Immature natural killer cell (primary cell): ENCODE data around the gene ABCC1. TPM values are rescaled to one million over a fixed set of nuclear protein-coding genes. Genes with fewer than 3 reads are reported as not detected.
"Not testable (repeated sequence)": the region's sequence is repeated elsewhere in the genome, so short reads cannot be mapped to it uniquely, and the experiment has no call there.

Experiments used
- DNase-seq, 3 donors: peaks; one replicate each; pipeline ENCODE4 v3.0.0; 2022; ENCODE audit warnings: mixed read lengths in 1 of 3
- H3K27ac Mint-ChIP-seq, 6 donors: one replicate each; pipeline ENCODE4 v1.8.0; 2020; ENCODE audit warnings: mixed read lengths in 6 of 6, mild to moderate bottlenecking in 5 of 6, inconsistent platforms in 4 of 6, moderate library complexity in 3 of 6
- H3K27me3 Mint-ChIP-seq, 3 donors: one replicate each; pipeline ENCODE4 v1.8.0; 2020 to 2021; ENCODE audit warnings: low read depth in 3 of 3, mild to moderate bottlenecking in 3 of 3, mixed read lengths in 3 of 3, moderate library complexity in 3 of 3, inconsistent platforms in 1 of 3
- H3K36me3 Mint-ChIP-seq, 3 donors: one replicate each; pipeline ENCODE4 v1.8.0; 2020; ENCODE audit warnings: mixed read lengths in 3 of 3, inconsistent platforms in 2 of 3, mild to moderate bottlenecking in 2 of 3
- H3K4me1 Mint-ChIP-seq, 2 donors: one replicate each; pipeline ENCODE4 v1.8.0; 2020; ENCODE audit warnings: inconsistent platforms in 2 of 2, mild to moderate bottlenecking in 2 of 2, mixed read lengths in 2 of 2, moderate library complexity in 1 of 2
- H3K4me3 Mint-ChIP-seq, 5 donors: one replicate each; pipeline ENCODE4 v1.8.0; 2020; ENCODE audit warnings: mild to moderate bottlenecking in 5 of 5, mixed read lengths in 5 of 5, inconsistent platforms in 3 of 5, moderate library complexity in 3 of 5
- H3K9me3 Mint-ChIP-seq, 6 donors: one replicate each; pipeline ENCODE4 v1.8.0; 2020; ENCODE audit warnings: mild to moderate bottlenecking in 6 of 6, mixed read lengths in 6 of 6, inconsistent platforms in 4 of 6, moderate library complexity in 3 of 6
- polyA plus RNA-seq, 3 donors: library from polyadenylated mRNA; unstranded; fragments of 300-500 nt; fragmentation: Illumina TruSeq; gene quantifications; one replicate each; pipeline ENCODE4 v1.2.3, GENCODE V29; 2021

The ABCC1 gene
- polyA plus RNA-seq, 3 donors from 2014 or later, result 2.3 to 3.6 (median 2.3) TPM

DNA sequence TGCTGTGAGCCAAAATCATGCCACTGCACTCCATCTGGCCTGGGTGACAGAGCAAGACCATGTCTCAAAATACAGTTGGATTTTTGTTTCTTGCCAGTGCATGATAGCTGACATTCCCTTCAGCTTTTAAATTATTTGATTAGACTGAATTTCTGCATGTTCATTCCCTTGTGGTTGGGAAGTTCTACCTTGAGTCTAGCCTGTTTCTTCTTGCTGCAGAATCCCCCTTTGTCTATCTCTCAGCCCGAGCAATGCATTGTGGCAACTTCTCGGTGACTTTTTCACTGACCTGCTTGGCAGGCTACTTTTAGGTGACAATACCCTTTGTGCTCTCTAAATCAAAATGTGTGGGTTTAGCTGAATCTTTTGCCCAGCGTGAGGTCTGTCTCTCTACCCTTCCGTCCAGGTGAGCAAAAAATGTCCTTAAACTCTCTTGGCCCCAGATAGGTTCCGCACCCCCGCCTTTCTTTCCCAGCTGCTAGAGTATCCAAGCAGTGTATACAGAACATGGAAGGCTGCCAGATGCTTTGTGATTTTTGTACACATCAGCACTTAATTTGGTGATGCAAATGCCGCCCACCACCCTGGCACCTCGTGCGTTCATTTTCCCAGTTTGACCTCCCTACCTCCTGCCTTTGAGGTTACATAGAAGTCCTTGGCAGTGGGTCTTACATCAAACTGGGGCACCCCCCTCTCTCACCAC is 143.7 kb downstream of the ABCC1 start:
- Mint-ChIP-seq H3K27ac (no peak overlapping the region), H3K4me3 (no peak overlapping the region), H3K27me3 (peaks cover 0 to 5% (median 3%) of the 10 kb centered on the region in 3 donors), H3K36me3 (peaks cover 18 to 34% (median 27%) of the 10 kb centered on the region in 3 donors), H3K4me1 (no peaks in the 10 kb centered on the region), H3K9me3 (no peaks in the 10 kb centered on the region)
- no peak for DNase-seq

- Mint-ChIP-seq H3K27me3 (peaks cover 0 to 5% (median 3%) of the 10 kb centered on the region in 3 donors), H3K4me1 (no peaks in the 10 kb centered on the region), H3K36me3 (peaks cover 20 to 36% (median 27%) of the 10 kb centered on the region in 3 donors), H3K4me3 (no peak overlapping the region), H3K9me3 (no peaks in the 10 kb centered on the region), H3K27ac (no peak overlapping the region)
- no peak for DNase-seq
Measured at GRCh38 chr16:16093628-16094332, 144.4 kb downstream of the ABCC1 start.

GRCh38 chr16:16095646-16096045 is 146.2 kb downstream of the ABCC1 start:
- H3K9me3 Mint-ChIP-seq, result no peaks in the 10 kb centered on the region
- peaks cover 0 to 5% (median 0%) of the 10 kb centered on the region in 3 donors for H3K27me3 Mint-ChIP-seq
- peaks cover 21 to 34% (median 26%) of the 10 kb centered on the region in 3 donors for H3K36me3 Mint-ChIP-seq
- H3K4me1 Mint-ChIP-seq, result no peaks in the 10 kb centered on the region
- no peak for DNase-seq
- H3K27ac Mint-ChIP-seq, result no peak overlapping the region
- no peak overlapping the region for H3K4me3 Mint-ChIP-seq

DNA sequence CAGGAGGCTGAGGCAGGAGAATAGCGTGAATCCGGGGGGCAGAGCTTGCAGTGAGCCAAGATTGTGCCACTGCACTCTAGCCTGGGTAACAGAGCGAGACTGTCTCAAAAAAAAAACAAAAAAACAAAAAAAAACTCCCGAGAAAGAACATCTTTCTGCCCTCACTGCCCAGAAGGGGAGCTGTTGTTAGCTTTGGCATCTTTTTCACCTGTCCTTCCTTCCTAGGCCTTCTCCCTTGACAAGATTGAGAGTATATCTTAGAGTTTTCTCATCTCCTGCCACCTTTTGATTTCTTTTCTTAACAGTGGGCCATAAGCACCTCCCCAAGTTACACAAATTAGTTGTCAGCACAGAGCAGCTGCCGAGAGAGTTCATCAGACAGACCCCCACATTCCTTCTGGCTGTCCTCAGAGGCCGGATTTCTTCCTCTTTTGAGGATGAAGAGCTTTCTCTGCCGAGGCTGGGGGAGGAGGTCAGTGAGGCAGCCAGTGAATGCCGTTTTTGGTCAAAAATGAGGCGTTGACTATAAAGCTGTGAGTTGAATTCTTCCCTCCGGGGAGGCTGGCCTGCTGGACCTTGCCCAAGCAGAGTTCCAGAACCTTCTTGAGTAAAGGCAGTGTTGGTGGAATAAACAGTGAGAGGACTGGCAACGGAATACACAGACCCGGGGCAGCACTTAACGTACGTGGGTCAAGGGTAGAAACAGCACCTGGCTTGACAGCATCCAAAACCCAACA is 146.9 kb downstream of the ABCC1 start:
- H3K9me3 Mint-ChIP-seq, result no peaks in the 10 kb centered on the region
- H3K27ac Mint-ChIP-seq, result peak overlapping the region in 2 of 6 donors; percentile 8 to 40
- DNase-seq, result no peak
- H3K4me3 Mint-ChIP-seq, result no peak overlapping the region
- no peaks in the 10 kb centered on the region for H3K4me1 Mint-ChIP-seq
- H3K36me3 Mint-ChIP-seq, result peaks cover 14 to 29% (median 20%) of the 10 kb centered on the region in 3 donors
- H3K27me3 Mint-ChIP-seq, result peaks cover 0 to 1% (median 0%) of the 10 kb centered on the region in 3 donors

DNA sequence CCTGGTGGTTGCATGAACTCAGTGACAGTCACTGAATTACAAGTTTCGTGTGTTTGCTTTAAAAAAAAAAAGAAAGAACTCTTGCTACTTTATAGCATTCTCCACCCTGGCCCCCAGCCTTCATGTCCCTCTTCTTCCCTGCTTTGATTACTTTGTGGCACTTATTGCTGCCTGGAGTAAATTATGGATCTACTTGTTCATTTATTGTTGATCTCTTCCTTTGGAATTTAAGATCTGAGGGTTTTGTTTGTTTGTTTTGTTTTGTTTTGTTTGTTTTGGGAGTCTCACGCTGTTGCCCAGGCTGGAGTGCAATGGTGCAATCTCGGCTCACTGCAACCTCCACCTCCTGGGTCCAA is 147.4 kb downstream of the ABCC1 start:
- H3K27ac Mint-ChIP-seq, result no peak overlapping the region
- H3K4me1 Mint-ChIP-seq, result no peaks in the 10 kb centered on the region
- no peak overlapping the region for H3K4me3 Mint-ChIP-seq
- H3K9me3 Mint-ChIP-seq, result no peaks in the 10 kb centered on the region
- no peak for DNase-seq
- H3K27me3 Mint-ChIP-seq, result no peaks in the 10 kb centered on the region
- H3K36me3 Mint-ChIP-seq, result peaks cover 13 to 27% (median 20%) of the 10 kb centered on the region in 3 donors

GRCh38 chr16:16099320-16099719 is 149.9 kb downstream of the ABCC1 start:
- no peaks in the 10 kb centered on the region for H3K4me1 Mint-ChIP-seq
- DNase-seq, result no peak
- H3K27ac Mint-ChIP-seq, result no peak overlapping the region
- H3K27me3 Mint-ChIP-seq, result no peaks in the 10 kb centered on the region
- H3K4me3 Mint-ChIP-seq, result no peak overlapping the region
- no peaks in the 10 kb centered on the region for H3K9me3 Mint-ChIP-seq
- peaks cover 19 to 29% (median 20%) of the 10 kb centered on the region in 3 donors for H3K36me3 Mint-ChIP-seq

DNA sequence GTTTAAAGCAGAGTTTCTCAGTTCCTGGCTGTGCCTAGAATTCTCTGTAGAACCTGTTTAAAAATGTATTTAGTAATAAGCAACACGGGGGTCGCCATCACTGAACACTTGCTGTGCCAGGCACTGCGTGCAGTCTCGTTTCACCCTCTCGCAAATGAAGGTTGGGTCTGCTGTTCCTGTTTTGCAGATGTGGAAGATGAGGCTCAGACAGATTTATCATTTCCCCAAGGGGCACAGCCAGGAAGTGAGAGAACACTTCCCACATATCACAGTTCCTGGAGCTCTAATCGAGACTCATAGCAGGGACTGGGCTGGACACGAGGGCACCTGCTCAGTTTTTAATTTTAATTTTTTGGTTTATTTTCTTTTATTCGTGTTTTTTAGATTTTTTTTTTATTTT is 151.2 kb downstream of the ABCC1 start:
- Mint-ChIP-seq H3K9me3 (no peaks in the 10 kb centered on the region), H3K4me1 (no peaks in the 10 kb centered on the region), H3K36me3 (peaks cover 19 to 29% (median 25%) of the 10 kb centered on the region in 3 donors), H3K27me3 (no peaks in the 10 kb centered on the region), H3K4me3 (no peak overlapping the region), H3K27ac (peak overlapping the region in 1 of 6 donors; percentile 4)
- no peak for DNase-seq

DNA sequence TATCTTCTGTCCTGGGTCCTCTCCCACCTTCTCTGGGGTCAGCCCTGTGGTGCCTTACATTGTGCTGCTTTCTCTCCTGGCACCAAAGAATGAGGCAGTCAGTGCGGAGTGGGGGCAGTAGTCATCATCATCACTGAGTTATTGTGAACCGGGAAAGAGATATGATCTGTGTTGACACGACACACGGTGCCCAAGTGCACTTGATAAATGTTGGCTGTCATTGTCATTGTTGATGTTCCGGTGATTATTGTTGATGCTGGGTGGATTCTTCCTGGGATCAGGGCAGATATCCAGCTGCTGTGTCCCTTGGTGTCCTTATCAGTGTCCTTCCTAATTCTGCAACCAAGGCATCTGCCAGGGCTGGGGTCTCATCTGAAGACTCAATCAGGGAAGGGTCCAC is 152.2 kb downstream of the ABCC1 start:
- Mint-ChIP-seq H3K36me3 (peaks cover 19 to 27% (median 24%) of the 10 kb centered on the region in 3 donors), H3K4me3 (no peak overlapping the region), H3K27ac (no peak overlapping the region), H3K27me3 (no peaks in the 10 kb centered on the region), H3K4me1 (no peaks in the 10 kb centered on the region), H3K9me3 (no peaks in the 10 kb centered on the region)
- no peak for DNase-seq

- no peaks in the 10 kb centered on the region for H3K9me3 Mint-ChIP-seq
- no peaks in the 10 kb centered on the region for H3K27me3 Mint-ChIP-seq
- H3K27ac Mint-ChIP-seq, result peak overlapping the region in 1 of 6 donors; percentile 19
- peaks cover 19 to 31% (median 21%) of the 10 kb centered on the region in 3 donors for H3K36me3 Mint-ChIP-seq
- no peak overlapping the region for H3K4me3 Mint-ChIP-seq
- DNase-seq, result no peak
- H3K4me1 Mint-ChIP-seq, result no peaks in the 10 kb centered on the region
Measured at GRCh38 chr16:16102738-16103137, 153.3 kb downstream of the ABCC1 start.

DNA sequence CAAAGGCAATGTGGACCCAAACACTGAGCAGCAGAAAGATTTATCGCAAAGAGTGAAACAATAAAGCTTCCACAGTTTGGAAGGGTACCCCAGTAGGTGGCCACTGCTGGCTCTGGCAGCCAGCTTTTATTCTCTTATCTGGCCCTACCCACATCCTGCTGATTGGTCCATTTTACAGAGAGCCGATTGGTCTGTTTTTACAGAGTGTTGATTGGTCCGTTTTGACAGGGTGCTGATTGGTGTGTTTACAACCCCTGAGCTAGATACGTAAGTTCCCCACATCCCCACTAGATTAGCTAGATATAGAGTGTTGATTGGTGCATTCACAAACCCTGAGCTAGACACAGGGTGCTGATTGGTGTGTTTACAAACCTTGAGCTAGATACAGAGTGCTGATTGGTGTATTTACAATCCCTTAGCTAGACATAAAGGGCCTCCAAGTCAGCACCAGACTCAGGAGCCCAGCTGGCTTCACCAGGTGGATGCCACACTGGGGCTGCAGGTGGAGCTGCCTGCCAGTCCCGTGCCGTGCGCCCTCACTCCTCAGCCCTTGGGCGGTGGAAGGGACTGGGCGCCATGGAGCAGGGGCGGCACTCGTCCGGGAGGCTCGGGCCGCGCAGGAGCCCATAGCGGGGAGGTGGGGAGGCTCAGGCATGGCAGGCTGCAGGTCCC is 154.9 kb downstream of the ABCC1 start:
- Mint-ChIP-seq H3K27ac (peak overlapping the region in 1 of 6 donors; percentile 1), H3K36me3 (peaks cover 15 to 30% (median 18%) of the 10 kb centered on the region in 3 donors)
- not testable (repeated sequence) for H3K27me3 Mint-ChIP-seq, H3K4me3 Mint-ChIP-seq, H3K9me3 Mint-ChIP-seq, H3K4me1 Mint-ChIP-seq, DNase-seq

DNA sequence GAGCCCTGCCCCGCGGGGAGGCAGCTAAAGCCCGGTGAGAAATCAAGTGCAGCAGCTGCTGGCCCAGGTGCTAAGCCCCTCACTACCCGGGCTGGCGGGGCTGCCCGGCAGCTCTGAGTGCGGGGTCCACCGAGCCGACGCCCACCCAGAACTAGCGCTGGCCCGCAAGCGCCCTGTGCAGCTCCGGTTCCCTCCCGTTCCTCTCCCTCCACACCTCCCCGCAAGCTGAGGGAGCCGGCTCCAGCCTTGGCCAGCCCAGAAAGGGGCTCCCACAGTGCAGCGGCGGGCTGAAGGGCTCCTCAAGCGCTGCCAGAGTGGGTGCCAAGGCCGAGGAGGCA is 155.4 kb downstream of the ABCC1 start:
- H3K4me1 Mint-ChIP-seq, H3K27ac Mint-ChIP-seq, DNase-seq, H3K9me3 Mint-ChIP-seq, H3K4me3 Mint-ChIP-seq, H3K27me3 Mint-ChIP-seq: not testable (repeated sequence)
- peaks cover 15 to 26% (median 19%) of the 10 kb centered on the region in 3 donors for H3K36me3 Mint-ChIP-seq

DNA sequence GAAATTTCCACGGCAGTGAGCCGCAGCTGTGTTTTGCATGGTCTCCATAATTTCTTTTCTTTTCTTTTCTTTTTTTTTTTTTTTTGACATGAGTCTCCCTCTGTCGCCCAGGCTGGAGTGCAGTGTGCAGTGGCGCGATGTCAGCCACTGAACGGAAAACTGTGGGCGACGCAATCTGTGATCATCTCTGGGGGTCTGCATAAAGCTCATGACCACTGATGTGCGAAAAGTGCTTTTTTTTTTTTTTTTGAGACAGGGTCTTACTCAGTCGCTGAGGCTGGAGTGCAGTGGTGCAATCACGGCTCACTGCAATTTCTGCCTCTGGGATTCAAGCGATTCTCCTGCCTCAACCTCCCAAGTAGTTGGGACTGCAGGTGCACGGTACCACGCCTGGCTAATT is 156.2 kb downstream of the ABCC1 start:
- no peak for DNase-seq
- Mint-ChIP-seq H3K27me3 (no peaks in the 10 kb centered on the region), H3K4me3 (no peak overlapping the region), H3K27ac (no peak overlapping the region), H3K4me1 (no peaks in the 10 kb centered on the region), H3K36me3 (peaks cover 17 to 26% (median 25%) of the 10 kb centered on the region in 3 donors), H3K9me3 (no peaks in the 10 kb centered on the region)

- peaks cover 24 to 27% (median 26%) of the 10 kb centered on the region in 3 donors for H3K36me3 Mint-ChIP-seq
- DNase-seq, result no peak
- no peak overlapping the region for H3K4me3 Mint-ChIP-seq
- no peaks in the 10 kb centered on the region for H3K9me3 Mint-ChIP-seq
- H3K4me1 Mint-ChIP-seq, result no peaks in the 10 kb centered on the region
- H3K27ac Mint-ChIP-seq, result no peak overlapping the region
- no peaks in the 10 kb centered on the region for H3K27me3 Mint-ChIP-seq
Measured at GRCh38 chr16:16106466-16106865, 157.1 kb downstream of the ABCC1 start.

GRCh38 chr16:16107839-16108238 is 158.4 kb downstream of the ABCC1 start:
- DNase-seq, result no peak
- no peak overlapping the region for H3K27ac Mint-ChIP-seq
- H3K27me3 Mint-ChIP-seq, result no peaks in the 10 kb centered on the region
- no peak overlapping the region for H3K4me3 Mint-ChIP-seq
- H3K4me1 Mint-ChIP-seq, result peaks cover 0 to 1% of the 10 kb centered on the region in 2 donors
- peaks cover 29 to 32% (median 30%) of the 10 kb centered on the region in 3 donors for H3K36me3 Mint-ChIP-seq
- no peaks in the 10 kb centered on the region for H3K9me3 Mint-ChIP-seq
